BE2C (cell line): ENCODE data around the gene GPR153.

Experiments used
- DNase-seq: peaks from one replicate; pipeline ENCODE4 v3.0.0-alpha.2; 2020
- H3K27me3 ChIP-seq: fragments of 250-450 bp; sonication (Bioruptor Pico); 2 replicates; pipeline ENCODE4 v1.5.1; 2020; ENCODE audit warnings: mild to moderate bottlenecking
- H3K36me3 ChIP-seq: fragments of 250-450 bp; sonication (Bioruptor Pico); 2 replicates; pipeline ENCODE4 v1.5.1; 2020; ENCODE audit warnings: mild to moderate bottlenecking
- H3K4me1 ChIP-seq: fragments of 250-450 bp; sonication (Bioruptor Pico); 2 replicates; pipeline ENCODE4 v1.5.1; 2020
- H3K4me3 ChIP-seq: 2 replicates; pipeline ENCODE4 v1.5.1; 2011; ENCODE audit warnings: low read depth, low read length
- H3K9me3 ChIP-seq: fragments of 250-450 bp; sonication (Bioruptor Pico); 2 replicates; pipeline ENCODE4 v1.5.1; 2020
- TF ChIP-seq, protein P1 (sequence below): IDR thresholded peaks from 2 replicates; pipeline ENCODE4 v1.5.1; 2012; ENCODE audit warnings: mild to moderate bottlenecking, low read depth, low read length

The GPR153 gene

DNA sequence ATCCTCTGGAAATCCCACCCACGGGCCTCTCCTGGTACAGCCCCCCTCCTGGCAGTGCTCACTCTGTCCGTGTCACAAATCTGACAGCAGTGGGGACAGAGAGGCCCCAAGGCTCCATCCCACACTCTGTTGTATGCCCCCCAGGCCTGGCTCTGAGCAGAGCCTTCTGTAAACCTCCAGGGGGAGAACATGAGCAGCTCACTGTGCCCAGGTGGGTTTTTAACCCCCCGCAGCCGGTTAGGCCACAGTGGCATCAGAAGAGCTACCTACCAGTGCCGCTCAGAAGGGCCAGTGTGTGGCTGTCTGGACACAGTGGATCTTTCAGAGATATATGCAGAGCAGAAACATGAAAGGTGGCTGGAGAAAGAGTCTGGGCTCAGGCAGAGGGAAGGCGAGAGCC, 12.0 kb upstream of the GPR153 start:
- no peak overlapping the region for H3K4me3 ChIP-seq
- no peaks in the 10 kb centered on the region for H3K27me3 ChIP-seq
- H3K36me3 ChIP-seq = no peaks in the 10 kb centered on the region
- H3K9me3 ChIP-seq = no peaks in the 10 kb centered on the region
- H3K4me1 ChIP-seq = peaks cover 3% of the 10 kb centered on the region
- TF ChIP-seq, protein P1, sequence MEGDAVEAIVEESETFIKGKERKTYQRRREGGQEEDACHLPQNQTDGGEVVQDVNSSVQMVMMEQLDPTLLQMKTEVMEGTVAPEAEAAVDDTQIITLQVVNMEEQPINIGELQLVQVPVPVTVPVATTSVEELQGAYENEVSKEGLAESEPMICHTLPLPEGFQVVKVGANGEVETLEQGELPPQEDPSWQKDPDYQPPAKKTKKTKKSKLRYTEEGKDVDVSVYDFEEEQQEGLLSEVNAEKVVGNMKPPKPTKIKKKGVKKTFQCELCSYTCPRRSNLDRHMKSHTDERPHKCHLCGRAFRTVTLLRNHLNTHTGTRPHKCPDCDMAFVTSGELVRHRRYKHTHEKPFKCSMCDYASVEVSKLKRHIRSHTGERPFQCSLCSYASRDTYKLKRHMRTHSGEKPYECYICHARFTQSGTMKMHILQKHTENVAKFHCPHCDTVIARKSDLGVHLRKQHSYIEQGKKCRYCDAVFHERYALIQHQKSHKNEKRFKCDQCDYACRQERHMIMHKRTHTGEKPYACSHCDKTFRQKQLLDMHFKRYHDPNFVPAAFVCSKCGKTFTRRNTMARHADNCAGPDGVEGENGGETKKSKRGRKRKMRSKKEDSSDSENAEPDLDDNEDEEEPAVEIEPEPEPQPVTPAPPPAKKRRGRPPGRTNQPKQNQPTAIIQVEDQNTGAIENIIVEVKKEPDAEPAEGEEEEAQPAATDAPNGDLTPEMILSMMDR = peak; percentile 25; the same call in 1 of the 2 replicates
- DNase-seq = no peak

DNA sequence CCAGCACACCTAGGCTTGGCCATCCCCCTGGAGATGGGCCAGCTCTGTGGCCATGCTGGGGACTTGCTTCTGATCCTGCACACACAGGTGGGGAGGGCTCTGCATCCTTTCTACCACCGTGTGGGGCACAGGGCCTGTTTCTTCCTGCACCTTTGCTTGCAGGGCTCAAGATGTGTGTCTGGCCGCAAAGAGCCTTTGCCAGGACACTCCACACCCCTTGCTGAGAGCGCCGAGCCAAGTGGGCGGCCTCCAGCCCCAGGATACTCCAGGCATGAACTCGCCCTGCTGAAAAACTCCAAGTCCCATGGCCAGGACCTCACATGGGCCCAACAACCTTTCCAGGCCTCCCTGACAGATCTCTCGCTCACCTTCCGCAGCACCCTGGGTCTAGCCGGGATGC, 11.6 kb upstream of the GPR153 start:
- TF ChIP-seq, protein P1 = no peak
- peaks cover 3% of the 10 kb centered on the region for H3K4me1 ChIP-seq
- H3K36me3 ChIP-seq = no peaks in the 10 kb centered on the region
- no peak overlapping the region for H3K4me3 ChIP-seq
- DNase-seq = no peak
- H3K27me3 ChIP-seq = no peaks in the 10 kb centered on the region
- H3K9me3 ChIP-seq = no peaks in the 10 kb centered on the region

DNA sequence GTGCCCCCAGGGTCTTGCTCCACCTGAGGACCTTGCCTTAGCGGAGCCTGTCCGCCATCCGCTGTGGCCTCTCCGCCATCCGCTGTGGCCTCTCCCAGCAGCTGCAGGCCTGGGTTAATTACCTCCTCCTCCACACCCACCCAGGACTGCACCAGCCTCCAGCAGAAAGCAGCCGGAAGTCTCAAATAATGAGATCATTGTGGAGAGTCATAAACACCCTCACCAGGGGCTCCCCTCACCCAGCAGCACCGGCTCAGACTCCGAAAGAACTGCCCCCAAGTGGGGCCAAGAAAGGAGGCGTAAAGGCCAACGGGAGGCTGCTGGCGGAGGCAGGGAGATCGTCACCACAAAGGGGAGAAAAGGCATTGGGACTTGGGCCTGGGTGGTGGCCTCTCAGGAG, 10.7 kb upstream of the GPR153 start:
- Histone ChIP-seq H3K4me1 (peaks cover 3% of the 10 kb centered on the region), H3K4me3 (no peak overlapping the region), H3K27me3 (no peaks in the 10 kb centered on the region), H3K36me3 (no peaks in the 10 kb centered on the region), H3K9me3 (no peaks in the 10 kb centered on the region)
- TF ChIP-seq, protein P1 = no peak
- DNase-seq = no peak

DNA sequence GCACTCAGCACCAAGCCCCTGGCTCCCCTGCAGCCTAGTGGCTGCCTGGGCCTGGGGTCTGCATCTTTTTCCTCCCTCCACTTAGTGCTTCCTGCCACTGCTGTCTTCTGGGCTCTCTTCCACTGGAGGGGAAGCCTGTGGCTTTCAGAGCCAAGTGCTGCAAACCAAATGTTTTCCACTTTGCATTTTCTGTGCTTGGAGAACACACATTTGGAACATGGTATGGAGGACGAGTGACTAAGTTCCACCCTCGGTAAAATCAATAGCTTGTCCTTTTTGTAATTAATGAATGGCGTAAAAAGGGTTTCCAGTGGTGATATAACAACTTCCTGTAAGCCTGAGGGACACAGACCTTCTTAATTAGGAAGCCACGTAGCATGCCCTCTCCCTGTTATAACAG, 10.1 kb upstream of the GPR153 start:
- Histone ChIP-seq H3K4me3 (no peak overlapping the region), H3K4me1 (peaks cover 3% of the 10 kb centered on the region), H3K36me3 (no peaks in the 10 kb centered on the region), H3K9me3 (no peaks in the 10 kb centered on the region), H3K27me3 (no peaks in the 10 kb centered on the region)
- TF ChIP-seq, protein P1 = no peak
- DNase-seq = no peak

DNA sequence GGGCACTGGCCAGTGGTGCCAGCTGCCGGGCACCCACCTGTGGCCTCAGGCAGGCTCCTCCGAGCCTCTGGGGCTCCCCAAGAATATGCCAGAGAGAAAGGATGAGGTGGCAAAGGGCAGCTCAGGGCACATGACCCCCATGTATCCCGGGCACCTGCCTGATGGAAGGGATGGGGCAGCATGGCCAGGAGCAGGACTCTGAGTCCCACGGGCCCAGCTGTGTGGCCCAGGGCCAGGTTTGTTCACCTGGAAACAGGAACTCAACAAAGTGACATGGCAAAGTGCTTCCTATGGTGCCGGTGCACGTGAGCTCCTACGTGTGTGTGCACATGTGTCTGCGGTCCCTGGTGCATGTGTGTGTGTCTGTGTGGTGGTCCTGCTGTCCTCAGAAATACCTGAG, 9.5 kb upstream of the GPR153 start:
- Histone ChIP-seq H3K27me3 (no peaks in the 10 kb centered on the region), H3K4me3 (no peak overlapping the region), H3K36me3 (no peaks in the 10 kb centered on the region), H3K4me1 (peaks cover 3% of the 10 kb centered on the region), H3K9me3 (no peaks in the 10 kb centered on the region)
- TF ChIP-seq, protein P1 = no peak
- no peak for DNase-seq

DNA sequence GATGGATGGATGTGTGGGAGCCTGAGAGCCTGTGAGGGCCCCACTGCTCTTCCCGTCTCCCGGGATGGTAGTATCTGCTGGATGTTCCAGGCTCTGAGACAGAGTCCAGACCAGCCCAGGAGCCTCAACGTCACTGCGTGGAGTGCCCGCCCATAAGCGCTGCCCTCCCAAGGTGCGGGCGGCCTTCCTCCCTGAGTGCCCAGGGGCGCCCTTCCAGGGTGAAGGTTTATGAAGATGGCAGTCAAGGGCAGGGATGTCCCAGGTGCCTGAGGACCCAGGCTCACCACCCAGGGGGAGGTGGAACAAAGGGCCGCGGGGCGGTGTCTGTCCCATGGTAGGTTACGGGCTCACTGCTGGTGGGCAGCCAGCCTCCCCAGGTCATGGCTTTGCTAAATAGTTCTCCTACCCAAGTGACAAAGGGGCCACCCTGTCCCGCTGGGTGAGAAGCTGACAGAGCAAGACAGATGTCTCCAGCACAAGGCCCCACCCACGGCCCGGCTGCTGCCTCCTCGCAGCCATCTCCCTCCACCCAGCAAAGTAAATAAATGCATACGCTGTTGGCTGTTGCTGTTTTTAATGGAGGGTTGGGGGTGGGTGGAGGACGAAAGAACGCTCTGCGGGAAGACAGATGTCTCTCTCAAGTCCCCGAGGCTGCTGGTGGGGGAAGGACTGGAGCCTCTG, 9.0 kb upstream of the GPR153 start:
- peaks cover 3% of the 10 kb centered on the region for H3K4me1 ChIP-seq
- no peaks in the 10 kb centered on the region for H3K36me3 ChIP-seq
- H3K27me3 ChIP-seq = no peaks in the 10 kb centered on the region
- TF ChIP-seq, protein P1 = no peak
- no peak for DNase-seq
- H3K9me3 ChIP-seq = no peaks in the 10 kb centered on the region
- H3K4me3 ChIP-seq = no peak overlapping the region
